ENCODE results near the gene INA. TPM values are rescaled to one million over a fixed set of nuclear protein-coding genes. Genes with fewer than 3 reads are reported as not detected.

The INA gene
- polyA plus RNA-seq (2013, experiment 1 of 2) = 12.6 TPM
- polyA plus RNA-seq (2013, experiment 2 of 2) = 12.6 TPM

DNA sequence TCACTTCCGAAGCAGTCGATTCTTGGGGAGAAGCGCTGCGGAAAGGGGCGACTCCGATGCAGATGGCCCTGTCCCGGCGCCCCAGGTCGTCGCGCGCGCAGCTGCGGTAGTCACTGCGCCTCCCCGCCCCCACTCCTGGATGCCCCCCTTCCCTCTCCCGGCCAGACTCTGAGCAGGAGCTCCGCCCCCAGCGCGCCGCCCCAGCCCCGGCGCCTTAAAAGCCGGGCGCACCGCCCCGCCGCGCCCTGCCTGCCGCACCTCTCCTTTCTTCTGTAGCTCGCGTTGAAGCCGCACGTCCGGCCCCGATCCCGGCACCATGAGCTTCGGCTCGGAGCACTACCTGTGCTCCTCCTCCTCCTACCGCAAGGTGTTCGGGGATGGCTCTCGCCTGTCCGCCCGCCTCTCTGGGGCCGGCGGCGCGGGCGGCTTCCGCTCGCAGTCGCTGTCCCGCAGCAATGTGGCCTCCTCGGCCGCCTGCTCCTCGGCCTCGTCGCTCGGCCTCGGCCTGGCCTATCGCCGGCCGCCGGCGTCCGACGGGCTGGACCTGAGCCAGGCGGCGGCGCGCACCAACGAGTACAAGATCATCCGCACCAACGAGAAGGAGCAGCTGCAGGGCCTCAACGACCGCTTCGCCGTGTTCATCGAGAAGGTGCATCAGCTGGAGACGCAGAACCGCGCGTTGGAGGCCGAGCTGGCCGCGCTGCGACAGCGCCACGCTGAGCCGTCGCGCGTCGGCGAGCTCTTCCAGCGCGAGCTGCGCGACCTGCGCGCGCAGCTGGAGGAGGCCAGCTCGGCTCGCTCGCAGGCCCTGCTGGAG is at the start of gene INA:
Gene INA, plus strand, starts transcription at position 243 of the 817 bp plus-strand sequence. Its CDS starts 74 bp downstream, at position 317.
- H3K27ac ChIP-seq (ENCODE audit: low read depth, low read length, severe bottlenecking) = no peak within 1 kb of the TSS
- no peaks in the 10 kb centered on the region for H3K36me3 ChIP-seq (ENCODE audit: control insufficient read depth, insufficient read depth, low read length)
- 1% methylated on average over 75 to 80 of the region's 105 CpGs for WGBS, 2 experiments (ENCODE audit: insufficient coverage in 2 of 2)
- peak within 1 kb of the TSS; percentile 49 for H3K4me3 ChIP-seq (ENCODE audit: extremely low read depth, insufficient read depth, low read length, poor library complexity, severe bottlenecking)
- H3K4me1 ChIP-seq (ENCODE audit: control insufficient read depth, insufficient read depth, low read length, poor library complexity, severe bottlenecking) = peaks cover 27% of the 10 kb centered on the region
- H3K9me3 ChIP-seq (ENCODE audit: control insufficient read depth, low read length) = no peaks in the 10 kb centered on the region

DNA sequence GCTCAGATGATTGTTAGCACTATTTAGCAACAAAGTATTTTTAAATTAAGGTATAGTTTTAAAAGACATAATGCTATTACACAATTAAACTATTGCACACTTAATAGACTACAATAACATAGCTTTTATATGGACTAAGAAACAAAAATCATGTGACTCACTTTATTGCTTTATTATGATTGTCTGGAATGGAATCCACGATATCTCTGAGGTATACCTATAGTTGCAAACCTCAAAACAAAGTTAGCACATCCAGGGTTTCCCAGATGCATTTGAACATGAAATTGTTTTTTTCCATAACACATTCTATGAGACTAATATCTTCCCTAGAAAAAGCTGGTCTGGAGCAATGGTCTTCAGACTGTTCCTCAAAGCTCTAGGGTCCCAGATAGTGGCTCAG is 49.5 kb upstream of the INA start:
- Histone ChIP-seq H3K27ac (ENCODE audit: low read depth, low read length, severe bottlenecking) (no peak overlapping the region), H3K4me3 (ENCODE audit: extremely low read depth, insufficient read depth, low read length, poor library complexity, severe bottlenecking) (no peak overlapping the region), H3K9me3 (ENCODE audit: control insufficient read depth, low read length) (peaks cover 17% of the 10 kb centered on the region), H3K36me3 (ENCODE audit: control insufficient read depth, insufficient read depth, low read length) (no peaks in the 10 kb centered on the region), H3K4me1 (ENCODE audit: control insufficient read depth, insufficient read depth, low read length, poor library complexity, severe bottlenecking) (peaks cover 26% of the 10 kb centered on the region)
- whole genome bisulfite sequencing, 2 experiments (ENCODE audit: insufficient coverage in 2 of 2) = 100% methylated on average over 1 of the region's 1 CpG; no CpG with 5 or more reads in 1 of the 2 experiments

GRCh38 chr10:103231047-103231551 is 45.8 kb upstream of the INA start:
- H3K9me3 ChIP-seq (ENCODE audit: control insufficient read depth, low read length) = no peaks in the 10 kb centered on the region
- 10% methylated on average over 2 of the region's 4 CpGs; no CpG with 5 or more reads in 1 of the 2 experiments for WGBS, 2 experiments (ENCODE audit: insufficient coverage in 2 of 2)
- H3K4me3 ChIP-seq (ENCODE audit: extremely low read depth, insufficient read depth, low read length, poor library complexity, severe bottlenecking) = no peak overlapping the region
- no peaks in the 10 kb centered on the region for H3K36me3 ChIP-seq (ENCODE audit: control insufficient read depth, insufficient read depth, low read length)
- peaks cover 32% of the 10 kb centered on the region for H3K4me1 ChIP-seq (ENCODE audit: control insufficient read depth, insufficient read depth, low read length, poor library complexity, severe bottlenecking)
- peak overlapping the region; percentile 99 for H3K27ac ChIP-seq (ENCODE audit: low read depth, low read length, severe bottlenecking)

GRCh38 chr10:103232131-103232673 is 44.7 kb upstream of the INA start:
- Histone ChIP-seq H3K4me1 (ENCODE audit: control insufficient read depth, insufficient read depth, low read length, poor library complexity, severe bottlenecking) (peaks cover 32% of the 10 kb centered on the region), H3K36me3 (ENCODE audit: control insufficient read depth, insufficient read depth, low read length) (no peaks in the 10 kb centered on the region), H3K27ac (ENCODE audit: low read depth, low read length, severe bottlenecking) (peak overlapping the region; percentile 99), H3K9me3 (ENCODE audit: control insufficient read depth, low read length) (no peaks in the 10 kb centered on the region), H3K4me3 (ENCODE audit: extremely low read depth, insufficient read depth, low read length, poor library complexity, severe bottlenecking) (no peak overlapping the region)
- 82 to 91% methylated on average over 2 of the region's 3 CpGs for WGBS, 2 experiments (ENCODE audit: insufficient coverage in 2 of 2)

- no peak overlapping the region for H3K27ac ChIP-seq (ENCODE audit: low read depth, low read length, severe bottlenecking)
- H3K36me3 ChIP-seq (ENCODE audit: control insufficient read depth, insufficient read depth, low read length) = no peaks in the 10 kb centered on the region
- H3K4me1 ChIP-seq (ENCODE audit: control insufficient read depth, insufficient read depth, low read length, poor library complexity, severe bottlenecking) = peaks cover 32% of the 10 kb centered on the region
- 64 to 76% methylated on average over 3 to 5 of the region's 7 CpGs for WGBS, 2 experiments (ENCODE audit: insufficient coverage in 2 of 2)
- H3K4me3 ChIP-seq (ENCODE audit: extremely low read depth, insufficient read depth, low read length, poor library complexity, severe bottlenecking) = no peak overlapping the region
- H3K9me3 ChIP-seq (ENCODE audit: control insufficient read depth, low read length) = no peaks in the 10 kb centered on the region
These were observed 44.0 kb upstream of the INA start for GRCh38 chr10:103232772-103233488.

GRCh38 chr10:103235775-103236174 is 41.2 kb upstream of the INA start:
- WGBS, 2 experiments (ENCODE audit: insufficient coverage in 2 of 2) = 89 to 100% methylated on average over 1 to 2 of the region's 2 CpGs
- H3K9me3 ChIP-seq (ENCODE audit: control insufficient read depth, low read length) = no peaks in the 10 kb centered on the region
- H3K36me3 ChIP-seq (ENCODE audit: control insufficient read depth, insufficient read depth, low read length) = no peaks in the 10 kb centered on the region
- H3K4me1 ChIP-seq (ENCODE audit: control insufficient read depth, insufficient read depth, low read length, poor library complexity, severe bottlenecking) = peaks cover 21% of the 10 kb centered on the region
- H3K27ac ChIP-seq (ENCODE audit: low read depth, low read length, severe bottlenecking) = no peak overlapping the region
- no peak overlapping the region for H3K4me3 ChIP-seq (ENCODE audit: extremely low read depth, insufficient read depth, low read length, poor library complexity, severe bottlenecking)

GRCh38 chr10:103238506-103239252 is 38.3 kb upstream of the INA start:
- Histone ChIP-seq H3K4me1 (ENCODE audit: control insufficient read depth, insufficient read depth, low read length, poor library complexity, severe bottlenecking) (peaks cover 13% of the 10 kb centered on the region), H3K9me3 (ENCODE audit: control insufficient read depth, low read length) (no peaks in the 10 kb centered on the region), H3K36me3 (ENCODE audit: control insufficient read depth, insufficient read depth, low read length) (no peaks in the 10 kb centered on the region), H3K27ac (ENCODE audit: low read depth, low read length, severe bottlenecking) (no peak overlapping the region), H3K4me3 (ENCODE audit: extremely low read depth, insufficient read depth, low read length, poor library complexity, severe bottlenecking) (no peak overlapping the region)
- WGBS, 2 experiments (ENCODE audit: insufficient coverage in 2 of 2) = 73 to 74% methylated on average over 8 of the region's 11 CpGs

- no peaks in the 10 kb centered on the region for H3K36me3 ChIP-seq (ENCODE audit: control insufficient read depth, insufficient read depth, low read length)
- peaks cover 13% of the 10 kb centered on the region for H3K4me1 ChIP-seq (ENCODE audit: control insufficient read depth, insufficient read depth, low read length, poor library complexity, severe bottlenecking)
- H3K27ac ChIP-seq (ENCODE audit: low read depth, low read length, severe bottlenecking) = peak overlapping the region; percentile 79
- WGBS, 2 experiments (ENCODE audit: insufficient coverage in 2 of 2) = 66 to 77% methylated on average over 5 to 6 of the region's 7 CpGs
- H3K4me3 ChIP-seq (ENCODE audit: extremely low read depth, insufficient read depth, low read length, poor library complexity, severe bottlenecking) = no peak overlapping the region
- no peaks in the 10 kb centered on the region for H3K9me3 ChIP-seq (ENCODE audit: control insufficient read depth, low read length)
These were observed 35.5 kb upstream of the INA start for GRCh38 chr10:103241262-103242011.

GRCh38 chr10:103244666-103245271 is 32.2 kb upstream of the INA start:
- H3K4me3 ChIP-seq (ENCODE audit: extremely low read depth, insufficient read depth, low read length, poor library complexity, severe bottlenecking) = no peak overlapping the region
- 41 to 48% methylated on average over 8 to 9 of the region's 9 CpGs for WGBS, 2 experiments (ENCODE audit: insufficient coverage in 2 of 2)
- H3K36me3 ChIP-seq (ENCODE audit: control insufficient read depth, insufficient read depth, low read length) = no peaks in the 10 kb centered on the region
- H3K9me3 ChIP-seq (ENCODE audit: control insufficient read depth, low read length) = no peaks in the 10 kb centered on the region
- H3K27ac ChIP-seq (ENCODE audit: low read depth, low read length, severe bottlenecking) = no peak overlapping the region
- peaks cover 13% of the 10 kb centered on the region for H3K4me1 ChIP-seq (ENCODE audit: control insufficient read depth, insufficient read depth, low read length, poor library complexity, severe bottlenecking)

Measured in mesodermal cell (in vitro differentiated cells).